ENCODE data around the gene NPTXR. TPM values are rescaled to one million over a fixed set of nuclear protein-coding genes. Genes with fewer than 3 reads are reported as not detected.

Gene NPTXR
- total RNA-seq (10 to 100 TPM; 12.6 to 14.1 TPM), polyA plus RNA-seq (ENCODE audit: insufficient read depth, low read depth, low replicate concordance) (3.9 TPM)
- long read RNA-seq, donor 1, full-length matches to known transcripts: 5 of 5 reads
- long read RNA-seq, donor 1, partial matches to known transcripts: 0 of 5 reads
- long read RNA-seq, donor 1, other reads (novel, unspliced or antisense): 0 of 5 reads
- long read RNA-seq, donor 2, full-length matches to known transcripts: 3 of 10 reads
- long read RNA-seq, donor 2, partial matches to known transcripts: 7 of 10 reads
- long read RNA-seq, donor 2, other reads (novel, unspliced or antisense): 0 of 10 reads

GRCh38 chr22:38843657-38844314 lies at the start of gene NPTXR:
TSS of gene NPTXR (minus strand) at chr22:38844028.
- H3K4me3 ChIP-seq: peak within 1 kb of the TSS; percentile 45 to 57
- intact Hi-C loops (cut with DNase I; ENCODE audit: low total_unique reads): no loop called here
- peak within 1 kb of the TSS in 1 of 2 donors; percentile 50 for H3K27ac ChIP-seq
- TF ChIP-seq CTCF (IDR thresholded peaks at IDR 0.05): no peak
- no peak for TF ChIP-seq POLR2A (IDR thresholded peaks at IDR 0.05)
- H3K36me3 ChIP-seq (ENCODE audit: low read depth, missing control alignments): no peaks in the 10 kb centered on the region
- peaks cover 3% of the 10 kb centered on the region for H3K4me1 ChIP-seq
- WGBS, 2 donors: 0% methylated on average over 65 of the region's 105 CpGs; no CpG with 5 or more reads in 1 of the 2 donors
- no peaks in the 10 kb centered on the region for H3K9me3 ChIP-seq
- DNase-seq: peak; percentile 49
- H3K27me3 ChIP-seq: no peaks in the 10 kb centered on the region

GRCh38 chr22:38891256-38891655 lies 47.4 kb upstream of the NPTXR start:
- H3K27ac ChIP-seq: no peak overlapping the region
- H3K36me3 ChIP-seq (ENCODE audit: low read depth, missing control alignments): no peaks in the 10 kb centered on the region
- DNase-seq: no peak
- H3K4me3 ChIP-seq: no peak overlapping the region
- no peak for TF ChIP-seq CTCF (IDR thresholded peaks at IDR 0.05)
- TF ChIP-seq POLR2A (IDR thresholded peaks at IDR 0.05): no peak
- 80 to 82% methylated on average over 9 of the region's 9 CpGs for WGBS, 2 donors
- H3K27me3 ChIP-seq: no peaks in the 10 kb centered on the region
- intact Hi-C loops (cut with DNase I; ENCODE audit: low total_unique reads): no loop called here
- H3K4me1 ChIP-seq: no peaks in the 10 kb centered on the region
- no peaks in the 10 kb centered on the region for H3K9me3 ChIP-seq

DNA sequence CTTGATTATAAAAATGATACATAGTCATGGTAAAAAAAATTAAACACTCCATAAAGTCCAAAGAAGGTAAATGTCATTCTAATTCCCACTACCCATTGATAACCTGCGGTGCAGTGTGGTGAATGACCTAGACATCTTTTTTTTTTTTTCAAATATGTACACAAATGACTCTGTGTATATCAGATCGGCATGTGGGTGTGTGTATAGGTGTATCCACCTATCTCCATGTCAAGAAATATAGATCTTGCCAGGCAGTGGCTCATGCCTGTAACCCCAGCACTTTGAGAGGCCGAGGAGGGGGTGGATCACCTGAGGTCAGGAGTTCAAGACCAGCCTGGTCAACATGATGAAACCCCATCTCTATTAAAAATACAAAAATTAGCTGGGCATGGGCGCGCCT lies 46.5 kb upstream of the NPTXR start:
- Histone ChIP-seq H3K27me3 (no peaks in the 10 kb centered on the region), H3K36me3 (ENCODE audit: low read depth, missing control alignments) (no peaks in the 10 kb centered on the region), H3K9me3 (no peaks in the 10 kb centered on the region), H3K27ac (no peak overlapping the region), H3K4me1 (no peaks in the 10 kb centered on the region), H3K4me3 (no peak overlapping the region)
- WGBS, 2 donors: 92 to 95% methylated on average over 5 of the region's 5 CpGs
- DNase-seq: no peak
- TF ChIP-seq CTCF (IDR thresholded peaks at IDR 0.05): no peak
- no peak for TF ChIP-seq POLR2A (IDR thresholded peaks at IDR 0.05)
- intact Hi-C loops (cut with DNase I; ENCODE audit: low total_unique reads): no loop called here

- Histone ChIP-seq H3K4me3 (no peak overlapping the region), H3K9me3 (no peaks in the 10 kb centered on the region), H3K27ac (no peak overlapping the region), H3K4me1 (peaks cover 20% of the 10 kb centered on the region), H3K36me3 (ENCODE audit: low read depth, missing control alignments) (no peaks in the 10 kb centered on the region), H3K27me3 (no peaks in the 10 kb centered on the region)
- WGBS, 2 donors: 68 to 77% methylated on average over 5 of the region's 5 CpGs
- intact Hi-C loops (cut with DNase I; ENCODE audit: low total_unique reads): no loop called here
- no peak for DNase-seq
- TF ChIP-seq CTCF (IDR thresholded peaks at IDR 0.05): no peak
- no peak for TF ChIP-seq POLR2A (IDR thresholded peaks at IDR 0.05)
These were observed 42.5 kb upstream of the NPTXR start for GRCh38 chr22:38886333-38886732.
